Vagina (tissue), 2 donors: Measurements from ENCODE around the gene CD79A. TPM values are rescaled to one million over a fixed set of nuclear protein-coding genes. Genes with fewer than 3 reads are reported as not detected.

Experiments used
- DNase-seq, 2 donors: peaks; one replicate each; pipeline ENCODE4 v3.0.0-alpha.2; 2017; ENCODE audit errors: extremely low spot score in 2 of 2
- H3K27ac ChIP-seq: fragments of 200-600 bp; sonication (generic); one replicate; pipeline ENCODE4 v1.5.1; 2019
- H3K27me3 ChIP-seq: fragments of 200-600 bp; sonication (generic); one replicate; pipeline ENCODE4 v1.5.1; 2019
- H3K36me3 ChIP-seq, 2 donors: fragments of 200-600 bp; sonication (generic); one replicate each; pipeline ENCODE4 v1.5.1; 2017 to 2019
- H3K4me1 ChIP-seq: fragments of 200-600 bp; sonication (generic); one replicate; pipeline ENCODE4 v1.5.1; 2019
- H3K4me3 ChIP-seq, 2 donors: fragments of 200-600 bp; sonication (generic); 1 replicate in 1 of 2; 2 replicates in 1 of 2; pipeline ENCODE4 v1.5.1; 2016 to 2019
- H3K9me3 ChIP-seq: fragments of 200-600 bp; sonication (generic); one replicate; pipeline ENCODE4 v1.5.1; 2019
- POLR2A ChIP-seq, 2 donors: fragments of 450-650 bp; IDR thresholded peaks; one replicate each; pipeline ENCODE4 v1.6.1; 2017; ENCODE audit warnings: antibody characterized with exemption in 2 of 2, mild to moderate bottlenecking in 2 of 2, moderate library complexity in 2 of 2
- POLR2AphosphoS5 ChIP-seq, 2 donors: sonication (generic); formaldehyde crosslinking; IDR thresholded peaks; one replicate each; pipeline ENCODE4 v1.9.0; 2017; ENCODE audit warnings: antibody characterized with exemption in 2 of 2, mild to moderate bottlenecking in 2 of 2, low read depth in 1 of 2; ENCODE audit not compliant: insufficient read depth in 1 of 2
- intact Hi-C: fragments of 100-400 bp; cut with DNase I; formaldehyde crosslinking; loops from one replicate; pipeline ENCODE4 v1.15.1; 2023
- total RNA-seq: library from RNA; depleted of rRNA; stranded (reverse); fragments of >200 nt; gene quantifications from one replicate; pipeline ENCODE4 v1.2.3, GENCODE V29; 2016
- TF ChIP-seq, protein P1 (sequence below), 3 experiments: fragments of 450-650 bp in 2 of 3; fragments of 200-600 bp in 1 of 3; sonication (generic) in 1 of 3; IDR thresholded peaks; one replicate each; pipeline ENCODE4 v1.5.1; 2017 to 2019; ENCODE audit warnings: antibody characterized with exemption in 3 of 3, mild to moderate bottlenecking in 2 of 3, moderate library complexity in 2 of 3

CD79A gene
- total RNA-seq, 1 donor from 2014 or later, result not detected

DNA sequence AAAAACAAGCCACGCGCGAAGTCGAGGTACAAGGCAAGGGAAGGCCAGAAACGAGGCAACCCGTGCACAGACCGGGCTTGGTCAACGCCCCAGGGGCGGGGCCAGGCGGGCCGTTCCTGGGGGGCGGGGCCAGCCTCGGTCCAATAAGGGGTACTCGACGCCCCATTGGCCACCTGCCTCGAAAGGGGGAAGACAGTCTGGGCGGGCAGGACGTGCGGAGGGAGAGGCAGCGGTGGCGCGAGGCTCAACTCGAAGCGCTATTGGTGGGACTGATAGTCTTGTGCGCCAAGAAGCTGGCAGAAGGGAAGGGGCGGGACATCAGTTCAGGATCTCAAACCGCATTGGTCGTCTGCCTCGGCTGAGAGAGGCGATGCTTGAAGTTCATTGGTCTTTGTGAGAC lies 32.5 kb upstream of the CD79A start, which contains the start of gene LYPD4:
Gene LYPD4, minus strand, starts transcription at position 83 of the 400 bp plus-strand sequence. CDS start 5,398 bp downstream, outside the sequence.
- no peak within 1 kb of the TSS for H3K4me3 ChIP-seq
- no peaks in the 10 kb centered on the region for H3K4me1 ChIP-seq
- no peaks in the 10 kb centered on the region for H3K27me3 ChIP-seq
- H3K36me3 ChIP-seq, result no peaks in the 10 kb centered on the region
- H3K9me3 ChIP-seq, result no peaks in the 10 kb centered on the region
- TF ChIP-seq POLR2AphosphoS5 (IDR thresholded peaks at IDR 0.05; ENCODE audit: insufficient read depth in 1 of 2, low read depth in 1 of 2) (no peak), POLR2A (IDR thresholded peaks at IDR 0.05) (no peak)
- TF ChIP-seq, protein P1, sequence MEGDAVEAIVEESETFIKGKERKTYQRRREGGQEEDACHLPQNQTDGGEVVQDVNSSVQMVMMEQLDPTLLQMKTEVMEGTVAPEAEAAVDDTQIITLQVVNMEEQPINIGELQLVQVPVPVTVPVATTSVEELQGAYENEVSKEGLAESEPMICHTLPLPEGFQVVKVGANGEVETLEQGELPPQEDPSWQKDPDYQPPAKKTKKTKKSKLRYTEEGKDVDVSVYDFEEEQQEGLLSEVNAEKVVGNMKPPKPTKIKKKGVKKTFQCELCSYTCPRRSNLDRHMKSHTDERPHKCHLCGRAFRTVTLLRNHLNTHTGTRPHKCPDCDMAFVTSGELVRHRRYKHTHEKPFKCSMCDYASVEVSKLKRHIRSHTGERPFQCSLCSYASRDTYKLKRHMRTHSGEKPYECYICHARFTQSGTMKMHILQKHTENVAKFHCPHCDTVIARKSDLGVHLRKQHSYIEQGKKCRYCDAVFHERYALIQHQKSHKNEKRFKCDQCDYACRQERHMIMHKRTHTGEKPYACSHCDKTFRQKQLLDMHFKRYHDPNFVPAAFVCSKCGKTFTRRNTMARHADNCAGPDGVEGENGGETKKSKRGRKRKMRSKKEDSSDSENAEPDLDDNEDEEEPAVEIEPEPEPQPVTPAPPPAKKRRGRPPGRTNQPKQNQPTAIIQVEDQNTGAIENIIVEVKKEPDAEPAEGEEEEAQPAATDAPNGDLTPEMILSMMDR (IDR thresholded peaks at IDR 0.05), result no peak
- intact Hi-C loops, result no loop called here
- no peak within 1 kb of the TSS for H3K27ac ChIP-seq
- DNase-seq, result no peak

DNA sequence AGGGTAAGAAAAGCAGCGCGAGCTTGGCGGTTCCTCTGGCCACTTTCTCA lies 32.3 kb upstream of the CD79A start, which contains the start of gene DMRTC2:
Gene DMRTC2, plus strand, starts transcription at position 42 of the 50 bp plus-strand sequence. CDS start 2,387 bp downstream, outside the sequence.
- Histone ChIP-seq H3K4me1 (no peaks in the 10 kb centered on the region), H3K36me3 (no peaks in the 10 kb centered on the region), H3K4me3 (no peak within 1 kb of the TSS), H3K27ac (no peak within 1 kb of the TSS), H3K9me3 (no peaks in the 10 kb centered on the region), H3K27me3 (no peaks in the 10 kb centered on the region)
- DNase-seq, result no peak
- TF ChIP-seq POLR2AphosphoS5 (IDR thresholded peaks at IDR 0.05; ENCODE audit: insufficient read depth in 1 of 2, low read depth in 1 of 2), result no peak
- no peak for TF ChIP-seq POLR2A (IDR thresholded peaks at IDR 0.05)
- TF ChIP-seq, protein P1 (IDR thresholded peaks at IDR 0.05), result no peak
- intact Hi-C loops, result no loop called here

DNA sequence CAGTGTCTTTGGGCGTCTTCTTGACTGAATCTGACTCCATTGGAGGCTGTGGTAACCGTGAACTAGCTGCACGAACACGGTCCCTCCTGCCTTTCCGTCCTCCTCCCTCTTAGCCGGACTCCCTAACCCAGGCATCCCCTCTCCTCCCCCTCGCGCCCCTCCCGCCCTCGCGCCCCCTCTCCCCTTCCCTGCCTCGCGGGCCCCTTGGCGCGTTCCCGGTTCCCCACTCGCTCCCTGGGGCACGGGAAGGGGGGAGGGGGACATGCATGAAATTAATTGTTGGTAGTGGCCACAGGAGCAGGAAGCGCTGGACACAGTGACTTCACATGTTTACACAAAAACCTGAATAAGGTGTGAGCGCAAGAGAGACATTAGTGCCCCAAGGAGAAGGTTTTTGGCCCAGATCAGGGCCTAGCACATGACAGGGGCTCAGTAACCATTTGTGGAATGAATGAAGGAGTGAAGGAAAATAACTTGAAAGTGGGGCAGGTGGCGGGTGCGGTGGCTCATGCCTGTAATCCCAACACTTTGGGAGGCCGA lies 32.0 kb upstream of the CD79A start:
- no peaks in the 10 kb centered on the region for H3K36me3 ChIP-seq
- no peak overlapping the region for H3K27ac ChIP-seq
- no peak overlapping the region for H3K4me3 ChIP-seq
- TF ChIP-seq POLR2A (IDR thresholded peaks at IDR 0.05), result no peak
- no peak for TF ChIP-seq POLR2AphosphoS5 (IDR thresholded peaks at IDR 0.05; ENCODE audit: insufficient read depth in 1 of 2, low read depth in 1 of 2)
- TF ChIP-seq, protein P1 (IDR thresholded peaks at IDR 0.05), result no peak
- H3K9me3 ChIP-seq, result no peaks in the 10 kb centered on the region
- H3K27me3 ChIP-seq, result no peaks in the 10 kb centered on the region
- intact Hi-C loops, result no loop called here
- DNase-seq, result no peak
- no peaks in the 10 kb centered on the region for H3K4me1 ChIP-seq

DNA sequence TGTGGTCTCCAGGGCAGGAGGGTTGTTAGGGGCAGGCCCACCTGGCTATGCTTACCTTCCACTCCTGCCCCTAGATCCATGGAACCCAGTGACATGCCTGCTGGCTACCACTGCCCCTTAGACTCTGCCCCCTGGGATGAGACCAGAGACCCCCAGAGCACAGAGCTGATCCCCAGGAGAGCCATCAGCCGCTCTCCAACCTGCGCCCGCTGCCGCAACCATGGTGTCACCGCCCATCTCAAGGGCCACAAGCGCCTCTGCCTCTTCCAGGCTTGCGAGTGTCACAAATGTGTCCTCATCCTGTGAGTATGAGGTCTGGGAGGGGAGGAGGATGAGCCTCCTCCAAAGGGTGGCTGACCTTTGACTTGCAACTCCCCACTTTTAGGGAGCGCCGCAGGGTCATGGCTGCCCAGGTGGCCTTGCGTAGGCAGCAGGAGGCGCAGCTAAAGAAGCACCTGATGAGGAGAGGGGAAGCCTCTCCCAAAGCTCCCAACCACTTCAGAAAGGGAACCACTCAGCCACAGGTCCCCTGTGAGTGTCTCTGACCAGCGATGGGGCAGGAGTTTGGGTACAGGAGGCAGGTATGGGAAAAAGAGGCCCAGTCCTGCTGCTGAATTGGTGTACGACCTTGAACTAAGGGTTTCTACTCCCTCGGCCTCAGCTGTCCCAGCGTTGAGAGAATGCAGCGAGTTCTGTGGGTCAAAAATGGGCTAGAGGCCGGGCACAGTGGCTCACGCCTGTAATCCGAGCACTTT lies 29.6 kb upstream of the CD79A start:
- Histone ChIP-seq H3K4me1 (no peaks in the 10 kb centered on the region), H3K27me3 (no peaks in the 10 kb centered on the region)
- intact Hi-C loops, result no loop called here

DNA sequence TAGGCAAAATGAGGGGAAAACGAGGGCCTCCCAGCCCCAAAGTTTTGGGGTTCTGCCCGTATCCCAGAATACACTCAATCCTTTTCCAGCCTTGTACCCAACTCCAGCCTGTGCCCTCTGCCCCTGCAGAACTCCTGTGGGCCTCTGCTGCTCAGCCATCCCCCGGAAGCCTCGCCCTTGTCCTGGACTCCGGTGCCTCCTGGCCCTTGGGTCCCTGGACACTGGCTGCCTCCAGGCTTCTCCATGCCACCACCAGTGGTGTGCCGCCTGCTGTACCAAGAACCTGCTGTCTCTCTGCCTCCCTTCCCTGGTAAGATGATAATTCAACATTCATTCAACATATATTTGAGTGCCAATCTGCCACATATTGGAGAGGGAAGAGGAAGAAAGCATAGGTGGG lies 28.4 kb upstream of the CD79A start:
- Histone ChIP-seq H3K36me3 (no peaks in the 10 kb centered on the region), H3K27me3 (no peaks in the 10 kb centered on the region), H3K27ac (no peak overlapping the region), H3K4me1 (no peaks in the 10 kb centered on the region), H3K4me3 (no peak overlapping the region), H3K9me3 (no peaks in the 10 kb centered on the region)
- no peak for TF ChIP-seq POLR2A (IDR thresholded peaks at IDR 0.05)
- TF ChIP-seq, protein P1 (IDR thresholded peaks at IDR 0.05), result no peak
- TF ChIP-seq POLR2AphosphoS5 (IDR thresholded peaks at IDR 0.05; ENCODE audit: insufficient read depth in 1 of 2, low read depth in 1 of 2), result no peak
- intact Hi-C loops, result no loop called here
- no peak for DNase-seq

More for the DNA sequence above, 29.6 kb upstream of the CD79A start:
- DNase-seq, result no peak
- no peak overlapping the region for H3K4me3 ChIP-seq
- H3K36me3 ChIP-seq, result no peaks in the 10 kb centered on the region
- no peaks in the 10 kb centered on the region for H3K9me3 ChIP-seq
- no peak overlapping the region for H3K27ac ChIP-seq
- no peak for TF ChIP-seq POLR2A (IDR thresholded peaks at IDR 0.05)
- TF ChIP-seq POLR2AphosphoS5 (IDR thresholded peaks at IDR 0.05; ENCODE audit: insufficient read depth in 1 of 2, low read depth in 1 of 2), result no peak
- TF ChIP-seq, protein P1 (IDR thresholded peaks at IDR 0.05), result no peak
